ENCODE results near the gene FDXR. TPM values are rescaled to one million over a fixed set of nuclear protein-coding genes. Genes with fewer than 3 reads are reported as not detected.

The FDXR gene
- total and polyA plus RNA-seq, 12 donors: 159 to 835 (median 444) TPM

- intact Hi-C loops (cut with DNase I): no loop called here
- DNase-seq: no peak
- H3K36me3 ChIP-seq (replicated peaks in 1 of 2): no peaks in the 10 kb centered on the region
- TF ChIP-seq, protein P1, sequence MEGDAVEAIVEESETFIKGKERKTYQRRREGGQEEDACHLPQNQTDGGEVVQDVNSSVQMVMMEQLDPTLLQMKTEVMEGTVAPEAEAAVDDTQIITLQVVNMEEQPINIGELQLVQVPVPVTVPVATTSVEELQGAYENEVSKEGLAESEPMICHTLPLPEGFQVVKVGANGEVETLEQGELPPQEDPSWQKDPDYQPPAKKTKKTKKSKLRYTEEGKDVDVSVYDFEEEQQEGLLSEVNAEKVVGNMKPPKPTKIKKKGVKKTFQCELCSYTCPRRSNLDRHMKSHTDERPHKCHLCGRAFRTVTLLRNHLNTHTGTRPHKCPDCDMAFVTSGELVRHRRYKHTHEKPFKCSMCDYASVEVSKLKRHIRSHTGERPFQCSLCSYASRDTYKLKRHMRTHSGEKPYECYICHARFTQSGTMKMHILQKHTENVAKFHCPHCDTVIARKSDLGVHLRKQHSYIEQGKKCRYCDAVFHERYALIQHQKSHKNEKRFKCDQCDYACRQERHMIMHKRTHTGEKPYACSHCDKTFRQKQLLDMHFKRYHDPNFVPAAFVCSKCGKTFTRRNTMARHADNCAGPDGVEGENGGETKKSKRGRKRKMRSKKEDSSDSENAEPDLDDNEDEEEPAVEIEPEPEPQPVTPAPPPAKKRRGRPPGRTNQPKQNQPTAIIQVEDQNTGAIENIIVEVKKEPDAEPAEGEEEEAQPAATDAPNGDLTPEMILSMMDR (IDR thresholded peaks at IDR 0.05): no peak
- no peak for TF ChIP-seq POLR2A (IDR thresholded peaks at IDR 0.05)
- no peaks in the 10 kb centered on the region for H3K27me3 ChIP-seq
- H3K27ac ChIP-seq: no peak overlapping the region
- WGBS, 4 donors: 71 to 86% (median 82%) methylated on average over 14 to 20 of the region's 20 CpGs
- H3K4me3 ChIP-seq: no peak overlapping the region
- peaks cover 4% of the 10 kb centered on the region in 2 donors for H3K4me1 ChIP-seq (replicated peaks in 1 of 2)
- H3K9me3 ChIP-seq (replicated peaks in 1 of 3): no peaks in the 10 kb centered on the region
These were observed 9.9 kb upstream of the FDXR start for GRCh38 chr17:74882517-74883240.

- Histone ChIP-seq H3K4me3 (no peak overlapping the region), H3K27ac (no peak overlapping the region), H3K36me3 (replicated peaks in 1 of 2) (no peaks in the 10 kb centered on the region), H3K27me3 (no peaks in the 10 kb centered on the region), H3K4me1 (replicated peaks in 1 of 2) (peaks cover 19 to 20% of the 10 kb centered on the region in 2 donors), H3K9me3 (replicated peaks in 1 of 3) (no peaks in the 10 kb centered on the region)
- TF ChIP-seq, protein P1 (IDR thresholded peaks at IDR 0.05): no peak
- no peak for TF ChIP-seq POLR2A (IDR thresholded peaks at IDR 0.05)
- intact Hi-C loops (cut with DNase I): no loop called here
- WGBS, 4 donors: 75 to 97% (median 85%) methylated on average over 5 to 11 of the region's 11 CpGs
- DNase-seq: no peak
These were observed 8.3 kb upstream of the FDXR start for GRCh38 chr17:74881073-74881472.

DNA sequence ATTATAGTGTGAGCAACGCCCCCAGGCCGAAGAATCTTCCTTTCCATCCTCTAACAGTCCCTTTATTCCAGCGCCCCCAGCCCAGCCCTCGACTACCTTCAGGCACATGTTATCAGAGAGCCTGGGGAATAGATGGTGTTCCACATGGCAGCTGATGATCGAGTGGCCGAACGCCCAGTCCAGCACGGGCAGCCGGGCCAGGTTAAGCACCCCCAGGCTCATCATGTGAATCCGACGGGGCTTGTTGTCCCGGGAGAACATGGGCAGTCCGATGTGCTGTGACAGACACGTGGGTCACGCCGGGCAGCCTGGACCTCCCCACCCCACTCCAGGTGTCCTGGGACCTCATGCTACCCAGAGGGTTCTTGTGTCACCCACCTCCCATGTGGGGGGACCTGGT, 6.5 kb upstream of the FDXR start:
- Histone ChIP-seq H3K4me3 (no peak overlapping the region), H3K4me1 (replicated peaks in 1 of 2) (peaks cover 23 to 28% of the 10 kb centered on the region in 2 donors), H3K9me3 (replicated peaks in 1 of 3) (no peaks in the 10 kb centered on the region), H3K27ac (no peak overlapping the region), H3K27me3 (no peaks in the 10 kb centered on the region), H3K36me3 (replicated peaks in 1 of 2) (no peaks in the 10 kb centered on the region)
- peak in 1 of 7 donors; percentile 22 for DNase-seq
- WGBS, 4 donors: 90 to 96% (median 92%) methylated on average over 3 to 16 of the region's 16 CpGs
- intact Hi-C loops (cut with DNase I): no loop called here
- no peak for TF ChIP-seq POLR2A (IDR thresholded peaks at IDR 0.05)
- TF ChIP-seq, protein P1 (IDR thresholded peaks at IDR 0.05): no peak

DNA sequence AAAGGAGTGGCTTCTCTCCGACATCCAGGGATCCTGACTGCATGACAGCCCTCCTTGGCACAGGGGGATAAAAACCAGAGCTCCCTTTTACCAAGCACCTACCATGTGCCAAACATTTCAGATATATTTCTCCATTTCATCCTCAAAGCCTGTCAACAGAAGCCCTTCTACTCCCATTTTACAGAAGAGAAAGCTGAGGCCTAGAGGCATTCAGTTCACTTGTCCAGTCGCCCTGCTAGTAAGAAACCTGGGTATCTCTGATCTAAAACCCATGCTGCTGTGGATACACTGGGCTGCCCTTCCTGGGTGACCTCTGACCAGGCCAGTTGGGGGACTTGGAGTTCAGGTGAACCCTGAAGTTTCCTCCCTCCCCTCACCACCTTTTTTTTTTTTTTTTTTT, 5.9 kb upstream of the FDXR start:
- no peaks in the 10 kb centered on the region for H3K27me3 ChIP-seq
- intact Hi-C loops (cut with DNase I): no loop called here

More for the DNA sequence above, 5.9 kb upstream of the FDXR start:
- 77 to 88% (median 81%) methylated on average over 2 of the region's 2 CpGs for WGBS, 4 donors
- Histone ChIP-seq H3K9me3 (replicated peaks in 1 of 3) (no peaks in the 10 kb centered on the region), H3K4me1 (replicated peaks in 1 of 2) (peaks cover 28 to 29% of the 10 kb centered on the region in 2 donors), H3K36me3 (replicated peaks in 1 of 2) (no peaks in the 10 kb centered on the region), H3K27ac (peak overlapping the region in 1 of 5 donors; percentile 84), H3K4me3 (no peak overlapping the region)
- no peak for DNase-seq
- TF ChIP-seq, protein P1 (IDR thresholded peaks at IDR 0.05): no peak
- no peak for TF ChIP-seq POLR2A (IDR thresholded peaks at IDR 0.05)

Measured in adrenal gland (tissue), 12 donors.